Coronary artery (tissue), 2 donors: Measurements from ENCODE around the gene EML6.

Source experiments
- DNase-seq: peaks from one replicate; pipeline ENCODE4 v3.0.0-alpha.2; 2017; ENCODE audit warnings: low spot score
- H3K27ac ChIP-seq, 2 donors: fragments of 200-600 bp; sonication (generic); one replicate each; pipeline ENCODE4 v1.5.1; 2016 to 2019
- H3K4me3 ChIP-seq: fragments of 200-600 bp; sonication (generic); 2 replicates; pipeline ENCODE4 v1.5.1; 2016; ENCODE audit warnings: mild to moderate bottlenecking, moderate library complexity
- CTCF ChIP-seq: fragments of 200-600 bp; sonication (generic); IDR thresholded peaks from one replicate; pipeline ENCODE4 v1.5.1; 2019; ENCODE audit warnings: antibody characterized with exemption

EML6 gene

GRCh38 chr2:54814389-54815147, 91.1 kb downstream of the EML6 start:
- Histone ChIP-seq H3K27ac (no peak overlapping the region), H3K4me3 (no peak overlapping the region)
- DNase-seq = no peak
- no peak for TF ChIP-seq CTCF

GRCh38 chr2:54815148-54815539, 91.7 kb downstream of the EML6 start:
- no peak overlapping the region for H3K4me3 ChIP-seq
- no peak for TF ChIP-seq CTCF
- no peak for DNase-seq
- H3K27ac ChIP-seq = no peak overlapping the region

GRCh38 chr2:54818226-54818625, 94.8 kb downstream of the EML6 start:
- no peak for TF ChIP-seq CTCF
- DNase-seq = no peak

GRCh38 chr2:54820558-54820957, 97.1 kb downstream of the EML6 start:
- Histone ChIP-seq H3K27ac (no peak overlapping the region), H3K4me3 (no peak overlapping the region)
- no peak for DNase-seq
- TF ChIP-seq CTCF = no peak

More at GRCh38 chr2:54818226-54818625, 94.8 kb downstream of the EML6 start:
- Histone ChIP-seq H3K4me3 (no peak overlapping the region), H3K27ac (no peak overlapping the region)

GRCh38 chr2:54824567-54824966, 101.1 kb downstream of the EML6 start:
- DNase-seq = no peak
- H3K27ac ChIP-seq = no peak overlapping the region
- TF ChIP-seq CTCF = no peak
- H3K4me3 ChIP-seq = no peak overlapping the region

GRCh38 chr2:54830546-54830945, 107.1 kb downstream of the EML6 start:
- TF ChIP-seq CTCF = no peak
- no peak for DNase-seq
- H3K27ac ChIP-seq = no peak overlapping the region

GRCh38 chr2:54831480-54831879, 108.0 kb downstream of the EML6 start:
- no peak overlapping the region for H3K27ac ChIP-seq
- DNase-seq = no peak
- H3K4me3 ChIP-seq = no peak overlapping the region
- TF ChIP-seq CTCF = no peak

More at GRCh38 chr2:54830546-54830945, 107.1 kb downstream of the EML6 start:
- no peak overlapping the region for H3K4me3 ChIP-seq
